ACC112 (cell line): ENCODE measurements around the gene DPH5.
"Not testable (repeated sequence)": the region's sequence is repeated elsewhere in the genome, so short reads cannot be mapped to it uniquely, and the experiment has no call there.

Experiments
- H2AFZ ChIP-seq: fragments of 200-600 bp; sonication (generic); one replicate; pipeline ENCODE4 v1.6.0; 2017; ENCODE audit warnings: antibody characterized with exemption, low read length; ENCODE audit not compliant: unreplicated experiment
- H3K27ac ChIP-seq: fragments of 200-600 bp; sonication (generic); 2 replicates; pipeline ENCODE4 v1.5.1; 2014; ENCODE audit warnings: low read depth, mild to moderate bottlenecking, antibody characterized with exemption, low read length, moderate library complexity
- H3K27me3 ChIP-seq: fragments of 200-600 bp; sonication (generic); 2 replicates; pipeline ENCODE4 v1.6.1; 2014; ENCODE audit warnings: mild to moderate bottlenecking, antibody characterized with exemption, low read length, moderate library complexity, mixed read lengths; ENCODE audit not compliant: insufficient read depth
- H3K36me3 ChIP-seq: fragments of 200-600 bp; sonication (generic); 2 replicates; pipeline ENCODE4 v1.6.1; 2016; ENCODE audit warnings: mild to moderate bottlenecking, antibody characterized with exemption, low read length, moderate library complexity, mixed read lengths; ENCODE audit not compliant: insufficient read depth
- H3K4me1 ChIP-seq: fragments of 200-600 bp; sonication (generic); one replicate; pipeline ENCODE4 v1.6.1; 2016; ENCODE audit warnings: low read length, mixed read lengths; ENCODE audit not compliant: insufficient read depth, unreplicated experiment, control insufficient read depth
- H3K4me3 ChIP-seq: fragments of 200-600 bp; sonication (generic); 2 replicates; pipeline ENCODE4 v1.5.1; 2014; ENCODE audit warnings: mild to moderate bottlenecking, low read depth, low read length
- H3K79me2 ChIP-seq: fragments of 200-600 bp; sonication (generic); one replicate; pipeline ENCODE4 v1.6.0; 2016; ENCODE audit warnings: low read length; ENCODE audit not compliant: control insufficient read depth, unreplicated experiment, insufficient read depth

Gene DPH5

DNA sequence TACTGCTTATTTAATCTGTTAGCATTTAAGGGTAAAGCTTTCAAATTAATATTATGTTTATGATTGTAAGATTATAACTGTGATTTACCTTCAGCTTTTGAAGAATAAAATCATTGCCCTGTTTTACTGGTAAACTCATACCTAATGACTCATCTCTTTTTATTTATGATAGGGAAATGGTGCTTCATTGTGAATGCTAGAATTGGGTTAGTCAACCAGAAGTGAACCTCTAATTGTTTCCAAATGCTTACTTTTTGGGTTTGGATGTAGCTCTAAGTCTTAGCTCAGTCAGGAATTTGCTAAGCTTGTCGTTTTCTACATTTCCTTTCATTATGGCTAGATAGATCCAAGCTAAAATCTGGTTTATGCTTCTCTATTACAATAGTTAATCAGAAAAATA lies 70.3 kb downstream of the DPH5 start:
- peaks cover 3% of the 10 kb centered on the region for H3K79me2 ChIP-seq
- H2AFZ ChIP-seq, result no peak overlapping the region
- H3K27ac ChIP-seq, result peak overlapping the region; percentile 65
- H3K36me3 ChIP-seq, result peaks cover 16% of the 10 kb centered on the region
- H3K4me3 ChIP-seq, result peak overlapping the region; percentile 38
- peaks cover 5% of the 10 kb centered on the region for H3K4me1 ChIP-seq
- H3K27me3 ChIP-seq, result no peaks in the 10 kb centered on the region

GRCh38 chr1:100953960-100954730 lies 71.4 kb downstream of the DPH5 start:
- H3K79me2 ChIP-seq, result peaks cover 3% of the 10 kb centered on the region
- peaks cover 16% of the 10 kb centered on the region for H3K36me3 ChIP-seq
- H3K4me3 ChIP-seq, result no peak overlapping the region
- no peaks in the 10 kb centered on the region for H3K27me3 ChIP-seq
- H2AFZ ChIP-seq, result no peak overlapping the region
- H3K4me1 ChIP-seq, result peaks cover 5% of the 10 kb centered on the region
- H3K27ac ChIP-seq, result no peak overlapping the region

DNA sequence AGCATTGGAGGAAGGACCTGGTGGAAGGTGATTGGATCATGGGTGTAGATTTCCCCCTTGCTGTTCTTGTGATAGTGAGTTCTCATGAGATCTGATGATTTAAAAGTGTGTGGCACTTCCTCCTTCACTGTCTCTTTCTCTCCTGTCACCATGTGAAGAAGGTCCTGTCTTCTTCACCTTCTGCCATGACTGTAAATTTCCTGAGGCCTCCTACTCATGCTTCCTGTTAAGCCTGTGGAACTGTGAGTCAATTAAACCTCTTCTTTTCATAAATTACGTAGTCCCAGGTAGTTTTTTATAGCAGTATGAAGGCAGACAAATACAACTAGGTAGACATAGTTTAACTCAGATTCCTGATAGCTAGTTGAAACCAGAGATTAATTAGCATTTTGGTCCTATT lies 72.6 kb downstream of the DPH5 start:
- not testable (repeated sequence) for H3K4me1 ChIP-seq, H2AFZ ChIP-seq, H3K27ac ChIP-seq, H3K79me2 ChIP-seq, H3K4me3 ChIP-seq, H3K27me3 ChIP-seq
- H3K36me3 ChIP-seq, result peaks cover 16% of the 10 kb centered on the region

DNA sequence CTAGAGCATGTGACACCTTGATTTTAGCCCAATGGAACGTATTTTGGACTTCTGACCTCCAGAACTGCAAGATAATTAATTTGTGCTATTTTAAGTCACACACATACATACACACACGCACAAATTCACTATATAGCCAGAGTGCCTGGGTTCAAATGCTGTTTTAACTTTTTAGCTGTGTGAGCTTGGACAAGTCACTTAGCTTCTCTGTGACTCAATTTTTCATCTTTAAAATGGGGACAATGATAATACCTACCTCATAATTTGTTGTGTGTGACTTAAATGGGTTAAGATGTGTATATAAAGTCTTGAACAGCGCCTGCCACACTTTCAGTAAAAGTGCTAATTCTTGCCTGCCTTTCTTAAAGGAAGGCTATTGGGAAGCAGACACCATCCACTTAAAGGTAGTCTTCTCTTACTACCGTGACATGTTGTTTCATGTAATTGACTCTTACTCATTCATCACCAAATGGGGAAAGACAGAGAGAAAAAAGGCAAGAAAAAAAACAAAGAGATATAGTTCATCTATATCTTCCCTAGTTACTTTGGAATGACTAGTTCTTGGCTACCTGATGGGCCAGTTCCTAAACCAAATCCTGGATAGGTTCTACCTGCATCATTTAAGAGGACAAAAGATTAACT lies 73.4 kb downstream of the DPH5 start:
- H3K36me3 ChIP-seq, result peaks cover 19% of the 10 kb centered on the region
- H3K27ac ChIP-seq, result no peak overlapping the region
- peaks cover 3% of the 10 kb centered on the region for H3K79me2 ChIP-seq
- H3K27me3 ChIP-seq, result no peaks in the 10 kb centered on the region
- H3K4me1 ChIP-seq, result peaks cover 5% of the 10 kb centered on the region
- H3K4me3 ChIP-seq, result no peak overlapping the region
- no peak overlapping the region for H2AFZ ChIP-seq

DNA sequence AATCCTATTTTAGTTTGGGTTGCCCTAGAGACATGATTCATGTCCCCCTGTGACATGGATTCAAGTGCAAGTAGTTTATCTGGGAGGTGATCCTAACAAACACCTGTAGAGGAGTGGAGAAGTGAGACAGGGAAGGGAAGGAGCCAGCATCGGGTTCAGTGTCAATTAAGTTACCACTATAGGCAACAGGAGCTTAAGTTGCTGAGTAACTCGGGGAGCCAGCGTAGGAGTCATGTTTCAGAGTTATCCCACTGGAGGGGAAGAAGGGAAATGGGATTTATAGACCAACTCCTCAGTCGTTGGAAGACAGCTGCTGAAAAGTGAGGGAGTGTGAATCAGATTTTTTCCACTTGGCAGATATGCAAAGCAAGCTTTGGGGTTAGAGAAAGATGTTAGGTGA lies 74.8 kb downstream of the DPH5 start:
- no peak overlapping the region for H2AFZ ChIP-seq
- H3K36me3 ChIP-seq, result peaks cover 20% of the 10 kb centered on the region
- peaks cover 1% of the 10 kb centered on the region for H3K79me2 ChIP-seq
- peaks cover 4% of the 10 kb centered on the region for H3K4me1 ChIP-seq
- no peak overlapping the region for H3K4me3 ChIP-seq
- H3K27me3 ChIP-seq, result no peaks in the 10 kb centered on the region
- no peak overlapping the region for H3K27ac ChIP-seq

- H3K79me2 ChIP-seq, result no peaks in the 10 kb centered on the region
- no peaks in the 10 kb centered on the region for H3K4me1 ChIP-seq
- no peaks in the 10 kb centered on the region for H3K27me3 ChIP-seq
- H3K27ac ChIP-seq, result no peak overlapping the region
- no peak overlapping the region for H3K4me3 ChIP-seq
- H2AFZ ChIP-seq, result no peak overlapping the region
- peaks cover 20% of the 10 kb centered on the region for H3K36me3 ChIP-seq
Observed at GRCh38 chr1:100950337-100950736, 75.2 kb downstream of the DPH5 start.

GRCh38 chr1:100949515-100950158 lies 75.9 kb downstream of the DPH5 start:
- not testable (repeated sequence) for H3K27ac ChIP-seq, H3K4me3 ChIP-seq, H3K4me1 ChIP-seq, H2AFZ ChIP-seq, H3K27me3 ChIP-seq, H3K79me2 ChIP-seq
- H3K36me3 ChIP-seq, result peaks cover 20% of the 10 kb centered on the region

DNA sequence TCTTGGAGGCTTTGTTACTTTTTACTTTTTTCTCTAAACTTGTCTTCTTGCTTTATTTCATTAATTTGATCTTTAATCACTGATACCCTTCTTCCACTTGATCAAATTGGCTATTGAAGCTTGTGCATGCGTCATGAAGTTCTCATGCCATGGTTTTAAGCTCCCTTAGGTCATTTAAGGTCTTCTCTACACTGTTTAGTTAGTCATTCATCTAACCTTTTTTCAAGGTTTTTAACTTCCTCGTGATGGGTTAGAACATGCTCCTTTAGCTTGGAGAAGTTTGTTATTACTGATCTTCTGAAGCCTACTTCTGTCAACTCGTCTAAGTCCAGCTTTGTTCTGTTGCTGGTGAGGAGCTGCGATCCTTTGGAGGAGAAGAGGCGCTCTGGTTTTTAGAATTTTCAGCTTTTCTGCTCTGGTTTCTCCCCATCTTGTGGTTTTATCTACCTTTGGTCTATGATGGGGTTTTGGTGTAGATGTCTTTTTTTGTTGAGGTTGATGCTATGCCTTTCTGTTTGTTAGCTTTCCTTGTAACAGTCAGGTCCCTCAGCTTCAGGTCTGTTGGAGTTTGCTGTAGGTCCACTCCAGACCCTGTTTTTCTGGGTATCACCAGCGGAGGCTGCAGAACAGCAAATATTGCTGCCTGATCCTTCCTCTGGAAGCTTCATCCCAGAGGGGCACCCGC lies 76.7 kb downstream of the DPH5 start:
- not testable (repeated sequence) for H3K4me3 ChIP-seq, H3K79me2 ChIP-seq, H3K4me1 ChIP-seq, H2AFZ ChIP-seq, H3K27ac ChIP-seq, H3K27me3 ChIP-seq
- peaks cover 20% of the 10 kb centered on the region for H3K36me3 ChIP-seq

- H3K79me2 ChIP-seq, H2AFZ ChIP-seq, H3K4me1 ChIP-seq, H3K4me3 ChIP-seq, H3K27me3 ChIP-seq, H3K27ac ChIP-seq: not testable (repeated sequence)
- peaks cover 22% of the 10 kb centered on the region for H3K36me3 ChIP-seq
Observed at GRCh38 chr1:100947816-100948215, 77.8 kb downstream of the DPH5 start.

GRCh38 chr1:100946064-100946463 lies 79.5 kb downstream of the DPH5 start:
- H3K4me3 ChIP-seq, H2AFZ ChIP-seq, H3K4me1 ChIP-seq, H3K27ac ChIP-seq, H3K79me2 ChIP-seq, H3K27me3 ChIP-seq: not testable (repeated sequence)
- peaks cover 22% of the 10 kb centered on the region for H3K36me3 ChIP-seq
